ENCODE measurements around the gene TSHB.

DNA sequence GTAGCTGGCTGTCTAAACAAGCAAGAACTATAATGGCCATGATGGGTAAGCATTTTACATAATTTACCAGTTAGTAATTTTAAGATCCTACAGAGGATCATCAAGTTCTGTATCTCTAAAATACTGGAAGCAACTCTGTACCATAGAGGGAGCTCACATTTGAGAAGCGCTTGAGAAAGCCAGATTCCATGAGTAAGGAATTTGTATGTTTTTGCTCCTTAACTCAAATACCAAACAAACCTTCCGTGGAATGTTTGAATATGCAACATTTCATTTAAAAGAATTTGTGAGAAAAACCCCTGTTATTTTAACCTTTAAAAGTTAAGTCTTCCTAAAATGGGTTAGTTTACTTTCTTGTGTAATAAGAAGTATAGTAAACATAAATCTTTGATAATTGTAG, 2.0 kb downstream of the TSHB start:
- no peak for TF ChIP-seq EZH2phosphoT487 (IDR thresholded peaks at IDR 0.05; ENCODE audit: insufficient read depth, low read depth)
- TF ChIP-seq EZH2 (IDR thresholded peaks at IDR 0.05; ENCODE audit: insufficient read depth, poor library complexity, severe bottlenecking) = no peak

Measured in GM23248 (cell line).